Stimulated activated CD4-positive, alpha-beta T cell treated with anti-CD3 and anti-CD28 coated beads, Interleukin-15, amount 100 ng/mL, for 24 hours (primary cell): ENCODE measurements around the gene COTL1.
"Not testable (repeated sequence)": the region's sequence is repeated elsewhere in the genome, so short reads cannot be mapped to it uniquely, and the experiment has no call there.

ENCODE experiments used
- DNase-seq: peaks from one replicate; pipeline ENCODE4 v3.0.0-alpha.2; 2020

The COTL1 gene

DNA sequence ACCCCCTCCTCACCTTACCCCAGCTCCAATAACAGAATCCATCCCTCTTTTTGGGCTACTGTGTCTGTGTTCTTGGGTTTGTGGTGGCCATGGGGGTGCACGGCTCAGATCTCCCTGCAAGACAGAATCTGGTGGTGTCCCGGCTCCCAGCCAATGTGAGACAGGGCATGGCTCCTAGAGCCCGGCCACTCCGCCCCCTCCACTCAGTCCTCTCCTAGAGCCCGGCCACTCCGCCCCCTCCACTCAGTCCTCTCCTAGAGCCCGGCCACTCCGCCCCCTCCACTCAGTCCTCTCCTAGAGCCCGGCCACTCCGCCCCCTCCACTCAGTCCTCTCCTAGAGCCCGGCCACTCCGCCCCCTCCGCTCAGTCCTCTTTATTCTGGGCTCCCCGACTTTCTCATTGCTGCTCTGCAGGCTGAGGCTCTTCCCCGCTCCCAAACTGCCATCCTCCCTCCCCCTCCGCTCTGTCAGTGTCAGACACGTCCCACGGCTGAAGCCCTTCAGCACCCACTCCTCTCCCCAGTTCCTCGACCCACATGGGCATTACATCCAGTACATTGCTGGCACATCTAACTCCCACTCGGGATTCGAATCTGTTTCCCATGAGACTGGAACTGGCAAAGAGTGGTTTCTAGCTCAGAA is 92.8 kb downstream of the COTL1 start:
- not testable (repeated sequence) for DNase-seq

DNA sequence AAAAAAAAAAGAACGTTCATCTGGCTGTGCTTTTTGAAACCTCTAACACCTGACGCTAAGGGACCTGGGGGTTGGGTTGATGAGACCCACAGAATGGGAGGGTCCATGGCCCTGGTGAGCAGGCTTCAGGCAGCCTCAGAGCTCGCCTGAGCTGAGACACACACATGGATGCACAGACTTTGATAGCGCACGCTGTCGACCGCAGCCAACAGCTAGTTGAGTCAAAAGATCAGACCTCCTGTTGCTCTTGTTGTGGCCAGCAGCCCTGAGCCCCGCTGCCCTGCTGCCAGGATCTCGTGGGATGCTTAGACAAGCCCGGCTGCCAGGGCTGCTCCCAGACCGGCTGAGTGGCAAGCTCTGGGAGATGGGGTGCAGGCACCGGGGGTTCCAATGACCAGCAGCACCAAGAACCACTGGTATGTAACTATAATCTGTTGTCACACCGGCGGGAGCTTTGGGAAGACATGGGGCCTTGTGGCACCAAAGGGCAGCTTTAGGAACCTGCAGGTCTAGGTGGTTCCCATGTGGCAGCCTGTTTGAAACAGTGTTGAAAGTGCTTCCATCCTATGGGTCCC is 93.4 kb downstream of the COTL1 start:
- no peak for DNase-seq

DNA sequence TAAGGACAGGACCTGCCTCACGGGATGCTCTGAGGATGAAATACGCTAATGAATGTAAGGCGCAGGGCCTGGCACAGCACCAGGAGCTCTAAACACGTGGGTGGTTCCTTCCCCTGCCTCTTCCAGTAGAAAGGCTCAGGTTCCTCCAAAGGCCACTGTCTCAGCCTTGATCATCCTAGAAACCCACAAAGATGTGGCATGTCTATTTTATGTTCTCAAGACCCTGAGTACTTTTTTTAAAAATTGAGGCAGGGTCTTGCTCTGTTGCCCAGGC is 96.4 kb downstream of the COTL1 start:
- DNase-seq: no peak

DNA sequence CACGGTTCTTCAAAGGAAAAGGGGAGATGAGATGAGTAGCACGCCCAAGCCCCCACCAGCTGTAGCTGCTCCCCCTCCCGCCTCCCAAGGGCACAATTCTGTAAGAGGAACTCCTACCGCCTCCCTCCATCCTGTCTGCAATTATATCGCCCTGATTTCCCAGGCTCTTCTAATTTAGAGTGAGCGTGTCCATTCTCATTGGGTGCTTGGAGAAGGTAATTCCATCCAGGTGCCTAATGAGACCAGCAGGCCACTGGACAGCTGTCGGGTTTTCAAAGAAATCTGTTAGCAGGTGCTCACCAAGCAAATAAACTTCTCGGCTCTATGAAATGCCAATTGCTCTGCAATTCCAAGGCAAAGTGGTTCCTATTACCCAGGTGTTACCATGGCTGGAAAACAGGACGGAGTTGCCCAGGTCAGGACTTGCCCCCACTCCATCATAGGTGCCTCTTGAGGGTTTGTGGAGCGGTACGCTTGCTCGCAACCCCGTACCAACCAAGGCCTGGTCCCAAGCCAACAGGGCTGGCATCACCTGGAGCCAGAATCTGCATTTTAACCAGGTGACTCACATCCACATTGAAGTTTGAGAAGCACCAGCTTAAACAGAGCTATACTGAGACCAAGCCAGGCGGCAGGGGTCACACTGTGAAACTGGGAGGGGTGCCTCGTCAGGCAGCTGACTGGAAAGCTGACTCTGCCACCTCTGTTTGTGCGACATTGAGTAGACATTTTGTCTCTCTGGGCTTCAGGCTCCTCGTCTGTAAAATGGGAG is 97.0 kb downstream of the COTL1 start:
- no peak for DNase-seq

DNA sequence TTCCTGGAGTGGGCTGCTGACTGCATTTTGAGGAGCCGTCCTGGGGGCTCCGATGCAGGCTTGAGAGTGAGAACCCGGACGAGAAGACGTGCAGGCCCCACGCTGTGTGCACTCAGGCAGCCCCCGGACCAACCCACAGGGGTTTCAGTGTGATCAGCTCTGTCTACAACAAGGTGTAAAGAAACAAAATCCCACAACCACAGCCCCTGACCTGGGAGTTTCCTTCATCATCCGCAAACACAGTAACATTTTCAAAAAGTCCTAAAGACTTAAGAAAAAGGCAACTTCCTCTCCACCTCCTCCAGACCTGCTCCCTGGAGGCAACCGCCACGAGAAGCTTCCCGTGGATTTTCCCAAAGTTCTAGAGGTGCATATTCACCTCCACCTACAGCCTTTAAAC is 98.0 kb downstream of the COTL1 start:
- peak; percentile 34 for DNase-seq

DNA sequence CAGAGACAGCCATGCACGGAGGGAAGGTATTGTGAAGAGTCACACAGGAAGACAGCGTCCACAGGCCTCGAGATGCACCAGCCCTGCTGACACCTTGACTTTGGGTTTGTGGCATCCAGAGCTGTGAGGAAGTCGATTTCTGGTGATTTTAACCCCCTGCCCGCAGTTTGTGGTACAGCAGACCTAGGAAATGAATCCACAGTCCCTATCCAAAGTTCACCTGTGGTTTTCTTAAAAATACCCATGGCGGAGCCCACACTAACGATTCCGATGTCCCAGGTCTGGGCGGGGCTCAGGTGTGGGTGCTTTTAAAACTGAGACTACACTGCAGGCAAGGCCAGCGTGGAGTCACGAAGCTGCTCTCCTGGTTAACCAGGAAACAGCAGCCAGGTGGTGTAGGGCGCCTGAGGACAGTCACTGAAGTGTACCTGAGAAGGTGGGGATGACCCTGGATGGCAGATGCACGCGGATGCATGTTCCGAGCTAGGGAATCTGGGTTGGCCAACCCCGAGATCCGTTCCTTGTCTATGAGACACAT is 99.0 kb downstream of the COTL1 start:
- peak; percentile 60 for DNase-seq

DNA sequence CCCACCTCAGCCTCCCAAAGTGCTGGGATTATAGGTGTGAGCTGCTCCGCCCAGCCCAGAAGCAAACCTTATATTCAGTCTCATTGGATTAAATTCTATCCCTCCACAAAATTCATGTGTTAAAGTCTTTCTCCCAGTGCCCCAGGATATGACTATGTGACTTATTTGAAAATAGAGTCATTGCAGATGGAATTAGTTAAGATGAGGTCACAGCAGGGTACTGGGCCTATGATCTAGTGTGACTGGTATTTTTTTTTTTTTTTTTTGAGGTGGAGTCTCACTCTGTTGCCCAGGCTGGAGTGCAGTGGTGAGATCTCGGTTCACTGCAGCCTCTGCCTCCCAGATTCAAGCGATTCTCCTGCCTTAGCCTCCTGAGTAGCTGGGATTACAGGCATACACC is 99.7 kb downstream of the COTL1 start:
- not testable (repeated sequence) for DNase-seq

DNA sequence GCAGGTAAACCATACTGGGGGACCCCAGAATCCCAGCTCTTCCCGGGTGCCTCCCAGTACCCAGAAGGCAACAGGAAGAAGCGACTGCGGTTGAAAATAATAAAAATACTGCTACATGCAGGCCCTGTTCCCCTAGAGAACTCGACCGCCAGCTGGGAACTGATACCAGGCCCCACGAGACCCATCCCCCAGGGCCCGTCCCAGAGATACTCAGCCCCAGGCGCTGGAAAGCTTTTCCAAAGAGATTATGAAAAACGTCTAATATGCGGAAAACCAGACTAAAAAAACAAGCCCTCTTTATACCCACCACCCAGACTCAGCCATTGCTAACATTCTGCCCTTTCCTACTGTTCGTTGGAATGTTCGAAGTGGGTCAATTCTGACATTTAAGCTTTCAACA is 100.5 kb downstream of the COTL1 start:
- no peak for DNase-seq
